Liver (tissue), 3 donors: ENCODE data around the gene RIT2.

Source experiments
- ATF3 ChIP-seq: IDR thresholded peaks from 2 replicates; pipeline ENCODE4 v1.6.1; 2016; ENCODE audit warnings: antibody characterized with exemption
- CTCF ChIP-seq: fragments of 150-350 bp; IDR thresholded peaks from 2 replicates; pipeline ENCODE4 v1.5.1; 2017; ENCODE audit warnings: improper control_type of control experiment, low read depth, low read length; ENCODE audit not compliant: missing input control
- EGR1 ChIP-seq, 2 donors: IDR thresholded peaks; 2 replicates each; pipeline ENCODE4 v1.6.1; 2016 to 2018; ENCODE audit warnings: antibody characterized with exemption in 2 of 2, low read depth in 2 of 2
- JUND ChIP-seq, 2 donors: IDR thresholded peaks; 2 replicates each; pipeline ENCODE4 v1.6.1; 2016; ENCODE audit warnings: antibody characterized with exemption in 2 of 2
- MAX ChIP-seq: IDR thresholded peaks from 2 replicates; pipeline ENCODE4 v1.6.1; 2016; ENCODE audit warnings: antibody characterized with exemption
- RAD21 ChIP-seq, 2 donors: IDR thresholded peaks; 2 replicates each; pipeline ENCODE4 v1.6.1; 2016; ENCODE audit warnings: antibody characterized with exemption in 2 of 2, mild to moderate bottlenecking in 2 of 2
- REST ChIP-seq: IDR thresholded peaks from 2 replicates; pipeline ENCODE4 v1.6.1; 2016; ENCODE audit warnings: antibody characterized with exemption, mild to moderate bottlenecking
- RXRA ChIP-seq, 2 donors: IDR thresholded peaks; 2 replicates each; pipeline ENCODE4 v1.6.1; 2017 to 2018; ENCODE audit warnings: antibody characterized with exemption in 2 of 2, mild to moderate bottlenecking in 1 of 2
- SP1 ChIP-seq: IDR thresholded peaks from 2 replicates; pipeline ENCODE4 v1.6.1; 2018; ENCODE audit warnings: antibody characterized with exemption, mild to moderate bottlenecking
- YY1 ChIP-seq: IDR thresholded peaks from 2 replicates; pipeline ENCODE4 v1.6.1; 2016; ENCODE audit warnings: antibody characterized with exemption, mild to moderate bottlenecking
- donor health status: healthy.
- donor health status: healthy.

GRCh38 chr18:42828881-42829280 is 286.6 kb downstream of the RIT2 start:
- TF ChIP-seq CTCF = no peak
- no peak for TF ChIP-seq JUND (IDR thresholded peaks at IDR 0.05)
- no peak for TF ChIP-seq SP1
- no peak for TF ChIP-seq RXRA (IDR thresholded peaks at IDR 0.05)
- TF ChIP-seq MAX = no peak
- no peak for TF ChIP-seq RAD21 (IDR thresholded peaks at IDR 0.05)
- TF ChIP-seq REST = no peak
- TF ChIP-seq ATF3 = no peak
- TF ChIP-seq YY1 = no peak
- TF ChIP-seq EGR1 (IDR thresholded peaks at IDR 0.05; ENCODE audit: low read depth in 2 of 2) = no peak
